ENCODE results near the gene SHLD1.

Gene SHLD1

DNA sequence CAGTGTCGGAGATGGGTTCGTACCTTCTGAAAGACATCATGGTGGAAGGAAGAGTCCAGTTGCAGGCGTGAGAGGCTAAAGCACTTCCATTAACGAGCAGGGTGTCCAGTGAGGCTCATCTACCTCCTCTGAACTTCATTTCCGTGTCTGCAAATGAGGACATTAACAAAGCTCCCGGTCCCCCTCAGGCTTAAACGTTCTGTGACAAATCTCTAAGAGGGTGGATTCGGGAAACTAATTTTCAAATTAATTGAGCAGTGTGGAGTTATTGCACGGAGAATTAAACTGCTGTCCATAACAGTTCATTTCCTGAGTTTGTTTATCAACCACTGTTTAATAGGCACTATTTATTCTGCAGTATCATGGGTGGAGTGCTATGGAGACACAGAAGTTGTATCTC lies 132.0 kb downstream of the SHLD1 start:
- Histone ChIP-seq H3K4me2 (ENCODE audit: low read depth, low read length) (no peak overlapping the region), H2AFZ (ENCODE audit: low read length) (0 out of 2 replicates have a peak overlapping the region, but pooled peaks have one; percentile 12)

DNA sequence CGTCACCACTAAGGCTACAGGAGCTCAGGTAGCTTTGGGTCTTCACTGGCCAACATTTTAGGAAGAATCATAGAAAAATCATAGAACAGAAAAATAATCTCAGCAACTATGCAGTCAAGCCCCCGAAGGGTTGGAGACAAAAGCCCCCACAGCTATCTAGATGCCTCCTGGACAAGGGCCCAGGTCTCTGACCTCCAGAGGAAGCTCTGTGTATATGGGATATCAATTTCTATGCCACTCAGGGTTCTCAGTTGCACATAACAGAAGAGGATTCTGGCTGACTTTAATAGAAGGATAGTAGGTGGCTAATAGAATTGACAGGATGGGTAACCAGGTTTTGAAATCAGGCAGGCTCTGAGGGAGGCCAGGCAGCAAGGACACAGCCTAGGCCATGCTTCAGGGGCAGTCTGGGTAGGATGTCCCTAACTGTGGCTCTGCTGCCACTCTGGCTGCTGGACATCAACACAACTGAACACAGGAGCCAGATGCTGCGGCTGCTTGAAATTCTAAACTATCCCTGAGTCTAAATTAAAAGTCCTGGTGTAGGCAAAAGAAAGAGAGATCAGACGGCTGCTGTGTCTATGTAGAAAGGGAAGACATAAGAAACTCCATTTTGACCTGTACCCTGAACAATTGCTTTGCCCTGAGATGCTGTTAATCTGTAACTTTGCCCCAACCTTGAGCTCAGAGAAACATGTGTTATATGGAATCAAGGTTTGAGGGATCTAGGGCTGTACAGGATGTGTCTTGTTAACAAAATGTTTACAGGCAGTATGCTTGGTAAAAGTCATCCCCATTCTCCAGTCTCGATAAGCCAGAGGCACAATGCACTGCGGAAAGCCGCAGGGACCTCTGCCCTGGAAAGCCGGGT lies 134.5 kb downstream of the SHLD1 start:
- no peaks in the 10 kb centered on the region for H3F3A ChIP-seq (ENCODE audit: insufficient read depth, low read length)
- H3K27ac ChIP-seq (ENCODE audit: low read length), result no peak overlapping the region
- H3K9ac ChIP-seq (ENCODE audit: low read length), result no peak overlapping the region
- no peak overlapping the region for H2AFZ ChIP-seq (ENCODE audit: low read length)
- H4K20me1 ChIP-seq (ENCODE audit: insufficient read depth, low read length), result no peaks in the 10 kb centered on the region
- H3K36me3 ChIP-seq (replicated peaks; ENCODE audit: insufficient read depth, low read length), result no peaks in the 10 kb centered on the region
- no peak overlapping the region for H3K4me3 ChIP-seq (ENCODE audit: low read length)
- H3K79me2 ChIP-seq (ENCODE audit: low read length), result no peaks in the 10 kb centered on the region
- no peak for TF ChIP-seq EZH2 (optimal IDR thresholded peaks at IDR 0.05; ENCODE audit: low read depth, low read length)
- TF ChIP-seq, protein P1, sequence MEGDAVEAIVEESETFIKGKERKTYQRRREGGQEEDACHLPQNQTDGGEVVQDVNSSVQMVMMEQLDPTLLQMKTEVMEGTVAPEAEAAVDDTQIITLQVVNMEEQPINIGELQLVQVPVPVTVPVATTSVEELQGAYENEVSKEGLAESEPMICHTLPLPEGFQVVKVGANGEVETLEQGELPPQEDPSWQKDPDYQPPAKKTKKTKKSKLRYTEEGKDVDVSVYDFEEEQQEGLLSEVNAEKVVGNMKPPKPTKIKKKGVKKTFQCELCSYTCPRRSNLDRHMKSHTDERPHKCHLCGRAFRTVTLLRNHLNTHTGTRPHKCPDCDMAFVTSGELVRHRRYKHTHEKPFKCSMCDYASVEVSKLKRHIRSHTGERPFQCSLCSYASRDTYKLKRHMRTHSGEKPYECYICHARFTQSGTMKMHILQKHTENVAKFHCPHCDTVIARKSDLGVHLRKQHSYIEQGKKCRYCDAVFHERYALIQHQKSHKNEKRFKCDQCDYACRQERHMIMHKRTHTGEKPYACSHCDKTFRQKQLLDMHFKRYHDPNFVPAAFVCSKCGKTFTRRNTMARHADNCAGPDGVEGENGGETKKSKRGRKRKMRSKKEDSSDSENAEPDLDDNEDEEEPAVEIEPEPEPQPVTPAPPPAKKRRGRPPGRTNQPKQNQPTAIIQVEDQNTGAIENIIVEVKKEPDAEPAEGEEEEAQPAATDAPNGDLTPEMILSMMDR (IDR thresholded peaks at IDR 0.05; ENCODE audit: low read length), result no peak
- no peak for TF ChIP-seq EZH2phosphoT487 (IDR thresholded peaks at IDR 0.05; ENCODE audit: low read length)
- H3K4me2 ChIP-seq (ENCODE audit: low read depth, low read length), result no peak overlapping the region
- DNase-seq, result no peak
- no peaks in the 10 kb centered on the region for H3K9me2 ChIP-seq (replicated peaks; ENCODE audit: insufficient read depth, low read length)
- H3K9me3 ChIP-seq (replicated peaks; ENCODE audit: insufficient read depth, low read length), result no peaks in the 10 kb centered on the region
- no peaks in the 10 kb centered on the region for H3K4me1 ChIP-seq (ENCODE audit: low read length)
- H3K27me3 ChIP-seq (replicated peaks; ENCODE audit: insufficient read depth, low read length), result no peaks in the 10 kb centered on the region

More for the DNA sequence above, 132.0 kb downstream of the SHLD1 start:
- Histone ChIP-seq H3K36me3 (replicated peaks; ENCODE audit: insufficient read depth, low read length) (no peaks in the 10 kb centered on the region), H3F3A (ENCODE audit: insufficient read depth, low read length) (no peaks in the 10 kb centered on the region), H3K27ac (ENCODE audit: low read length) (no peak overlapping the region), H3K4me3 (ENCODE audit: low read length) (no peak overlapping the region), H3K9ac (ENCODE audit: low read length) (no peak overlapping the region), H3K9me2 (replicated peaks; ENCODE audit: insufficient read depth, low read length) (no peaks in the 10 kb centered on the region), H4K20me1 (ENCODE audit: insufficient read depth, low read length) (no peaks in the 10 kb centered on the region), H3K27me3 (replicated peaks; ENCODE audit: insufficient read depth, low read length) (no peaks in the 10 kb centered on the region), H3K79me2 (ENCODE audit: low read length) (no peaks in the 10 kb centered on the region), H3K9me3 (replicated peaks; ENCODE audit: insufficient read depth, low read length) (no peaks in the 10 kb centered on the region), H3K4me1 (ENCODE audit: low read length) (no peaks in the 10 kb centered on the region)
- TF ChIP-seq EZH2 (optimal IDR thresholded peaks at IDR 0.05; ENCODE audit: low read depth, low read length), result no peak
- TF ChIP-seq, protein P1 (IDR thresholded peaks at IDR 0.05; ENCODE audit: low read length), result no peak
- no peak for TF ChIP-seq EZH2phosphoT487 (IDR thresholded peaks at IDR 0.05; ENCODE audit: low read length)
- DNase-seq, result no peak

DNA sequence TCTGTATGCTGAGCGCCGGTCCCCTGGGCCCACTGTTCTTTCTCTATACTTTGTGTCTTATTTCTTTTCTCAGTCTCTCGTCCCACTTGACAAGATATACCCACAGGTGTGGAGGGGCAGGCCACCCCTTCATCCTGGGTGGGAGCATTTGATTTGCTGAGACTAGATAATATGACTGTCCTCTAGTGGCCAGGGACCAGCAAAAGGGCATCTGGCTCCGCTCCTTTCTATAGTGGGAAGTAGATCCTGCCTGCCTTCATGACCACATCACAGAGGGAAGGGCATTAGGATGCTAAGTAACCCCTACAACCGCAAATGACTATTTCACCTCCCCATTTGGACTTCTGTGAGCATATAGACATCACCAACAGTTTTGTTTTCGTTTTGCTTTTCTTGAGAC lies 135.7 kb downstream of the SHLD1 start:
- no peaks in the 10 kb centered on the region for H4K20me1 ChIP-seq (ENCODE audit: insufficient read depth, low read length)
- DNase-seq, result no peak
- no peaks in the 10 kb centered on the region for H3F3A ChIP-seq (ENCODE audit: insufficient read depth, low read length)
- H3K9ac ChIP-seq (ENCODE audit: low read length), result no peak overlapping the region
- H3K9me3 ChIP-seq (replicated peaks; ENCODE audit: insufficient read depth, low read length), result no peaks in the 10 kb centered on the region
- H3K4me1 ChIP-seq (ENCODE audit: low read length), result no peaks in the 10 kb centered on the region
- TF ChIP-seq, protein P1 (IDR thresholded peaks at IDR 0.05; ENCODE audit: low read length), result no peak
- TF ChIP-seq EZH2 (optimal IDR thresholded peaks at IDR 0.05; ENCODE audit: low read depth, low read length), result no peak
- TF ChIP-seq EZH2phosphoT487 (IDR thresholded peaks at IDR 0.05; ENCODE audit: low read length), result no peak
- no peak overlapping the region for H3K4me2 ChIP-seq (ENCODE audit: low read depth, low read length)
- no peak overlapping the region for H3K27ac ChIP-seq (ENCODE audit: low read length)
- H3K27me3 ChIP-seq (replicated peaks; ENCODE audit: insufficient read depth, low read length), result no peaks in the 10 kb centered on the region
- H3K79me2 ChIP-seq (ENCODE audit: low read length), result no peaks in the 10 kb centered on the region
- H3K9me2 ChIP-seq (replicated peaks; ENCODE audit: insufficient read depth, low read length), result no peaks in the 10 kb centered on the region
- H3K36me3 ChIP-seq (replicated peaks; ENCODE audit: insufficient read depth, low read length), result no peaks in the 10 kb centered on the region
- no peak overlapping the region for H3K4me3 ChIP-seq (ENCODE audit: low read length)
- no peak overlapping the region for H2AFZ ChIP-seq (ENCODE audit: low read length)

All from MM.1S (cell line).